NCI-H1930 (cell line): Measurements from ENCODE around the gene EHD1.
"Not testable (repeated sequence)": the region's sequence is repeated elsewhere in the genome, so short reads cannot be mapped to it uniquely, and the experiment has no call there.

Source experiments
- DNase-seq, 2 experiments: peaks; one replicate each; lab custom pipeline; 2025; lab: John Stamatoyannopoulos, UW

The EHD1 gene

DNA sequence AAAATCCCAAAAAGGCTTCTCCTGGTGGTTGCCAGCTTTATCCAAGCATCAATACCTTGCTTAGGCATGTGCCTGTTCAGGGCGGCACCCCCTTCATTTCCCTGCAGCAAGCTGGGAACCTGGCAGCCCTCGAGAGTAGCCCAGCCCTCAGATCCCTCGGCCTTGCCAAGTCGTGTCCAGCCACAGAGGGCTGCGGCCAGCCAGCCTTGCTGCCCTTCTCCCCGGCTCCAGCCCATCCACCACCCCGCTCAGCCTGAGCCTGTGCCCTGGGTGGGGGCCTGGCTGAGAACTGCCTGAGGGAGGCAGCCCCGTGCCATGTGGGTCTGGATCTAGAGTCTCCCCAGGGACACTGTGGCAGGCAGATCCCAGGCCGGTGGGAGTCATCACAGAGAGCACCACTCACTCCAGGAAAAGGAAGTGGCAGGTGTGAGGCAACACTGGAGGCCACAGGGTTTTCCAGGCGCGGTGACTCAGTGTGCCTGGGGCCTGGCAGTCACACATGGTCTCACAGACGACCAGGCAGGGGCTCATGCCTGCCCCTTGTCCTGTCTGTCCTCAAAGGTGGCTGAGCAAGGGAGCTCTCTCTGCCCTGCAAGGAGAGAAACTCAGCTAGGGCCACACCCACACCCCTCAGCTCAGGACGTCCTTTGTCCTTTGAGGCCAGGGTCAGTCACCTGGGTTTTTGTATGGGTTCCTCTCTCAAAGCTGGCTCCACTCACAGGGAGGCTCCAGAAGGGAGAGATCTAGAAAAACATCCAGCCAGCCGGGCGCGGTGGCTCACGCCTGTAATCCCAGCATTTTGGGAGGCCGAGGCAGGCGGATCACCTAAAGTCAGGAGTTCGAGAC is 21.8 kb downstream of the EHD1 start:
- no peak for DNase-seq

DNA sequence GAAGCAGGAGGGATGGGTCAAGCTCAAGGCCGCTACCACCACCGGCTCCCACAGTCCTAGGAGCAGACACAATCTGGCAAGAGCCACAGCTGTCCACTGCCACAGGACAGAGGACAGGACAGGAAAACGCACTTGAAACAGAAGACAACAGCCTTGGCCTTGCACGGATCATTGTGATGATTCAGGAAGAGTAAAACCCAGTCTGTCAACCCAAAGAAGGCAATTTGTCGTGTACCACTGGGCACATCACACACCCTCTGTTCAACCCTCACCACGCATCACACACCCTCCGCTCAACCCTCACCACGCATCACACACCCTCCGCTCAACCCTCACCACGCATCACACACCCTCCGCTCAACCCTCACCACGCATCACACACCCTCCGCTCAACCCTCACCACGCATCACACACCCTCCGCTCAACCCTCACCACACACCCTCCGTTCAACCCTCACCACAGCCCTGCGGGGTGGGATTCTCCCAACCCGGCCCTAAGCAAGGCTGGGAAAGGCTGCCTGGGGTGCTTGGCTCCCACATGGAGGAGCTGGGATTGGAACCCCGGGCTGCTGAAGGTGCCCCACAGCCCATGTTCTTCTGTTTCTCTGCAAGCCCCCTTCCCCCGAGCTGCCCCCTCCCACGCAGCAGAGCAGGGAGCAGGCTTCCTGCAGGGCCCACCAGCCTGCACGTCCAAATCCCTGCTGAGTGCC is 22.7 kb downstream of the EHD1 start:
- no peak for DNase-seq

DNA sequence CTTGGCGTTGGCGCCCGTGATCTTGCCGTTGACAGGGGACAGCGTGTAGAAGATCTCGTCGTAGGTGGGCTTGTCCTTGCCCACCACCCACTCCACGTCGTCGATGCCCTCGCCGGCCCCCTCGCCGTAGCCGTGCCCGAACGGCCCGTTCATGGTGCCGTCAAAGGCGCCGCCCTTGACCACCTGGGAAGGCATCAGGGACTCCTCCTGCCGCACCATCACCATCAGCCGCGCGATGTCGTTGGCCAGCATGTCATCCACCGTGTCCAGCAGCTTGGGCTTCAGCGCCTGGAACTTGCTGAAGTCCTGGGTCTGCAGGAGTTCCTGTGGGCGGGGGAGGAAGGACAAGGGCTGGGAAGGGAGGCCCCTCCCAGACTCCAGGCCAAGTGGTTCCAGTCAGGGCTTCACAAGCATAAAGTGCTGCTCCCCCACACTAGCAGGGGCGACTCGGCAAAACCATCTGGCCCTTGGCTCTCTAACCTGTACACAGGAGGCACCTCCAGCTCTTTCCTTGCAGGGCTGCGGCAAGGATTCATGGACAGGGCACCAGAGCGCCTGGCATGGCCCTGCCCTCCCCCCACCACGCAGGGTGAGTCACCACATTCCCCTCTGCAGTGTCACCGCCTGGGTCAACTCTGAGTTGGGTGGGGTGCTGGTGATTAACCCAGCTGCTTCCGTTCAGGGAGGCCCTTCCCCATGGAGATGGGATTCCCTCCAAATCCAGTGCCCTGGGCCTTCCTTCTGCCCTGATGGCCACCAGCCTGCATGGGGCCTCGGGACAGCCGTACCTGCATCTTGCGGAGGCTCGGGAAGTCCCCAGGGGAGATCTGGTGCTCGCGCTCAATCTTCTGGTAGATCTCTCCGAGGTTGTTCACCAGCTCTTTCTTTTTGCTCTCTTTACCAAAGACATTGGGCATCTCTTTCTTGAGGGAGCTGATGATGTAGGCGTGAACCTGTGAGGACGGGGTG is 23.6 kb downstream of the EHD1 start:
- no peak for DNase-seq

DNA sequence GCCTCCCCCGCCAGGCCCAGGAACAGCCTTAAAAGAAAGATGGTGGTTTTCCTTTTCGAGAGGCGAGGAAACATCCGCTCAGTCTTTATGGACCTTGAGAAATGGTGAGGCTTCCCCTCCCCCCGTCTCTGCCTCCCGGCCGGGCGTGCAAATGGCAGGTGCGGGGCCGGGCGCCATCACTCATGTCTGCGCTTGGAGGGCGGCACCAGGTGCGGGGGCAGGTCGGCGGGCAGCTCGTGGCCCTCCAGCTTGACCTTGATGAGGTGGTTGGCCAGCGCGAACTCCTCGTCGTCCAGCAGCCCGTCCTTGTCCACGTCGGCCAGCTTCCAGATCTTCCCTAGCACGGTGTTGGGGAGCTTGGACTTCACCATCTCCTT is 24.3 kb downstream of the EHD1 start:
- no peak for DNase-seq

DNA sequence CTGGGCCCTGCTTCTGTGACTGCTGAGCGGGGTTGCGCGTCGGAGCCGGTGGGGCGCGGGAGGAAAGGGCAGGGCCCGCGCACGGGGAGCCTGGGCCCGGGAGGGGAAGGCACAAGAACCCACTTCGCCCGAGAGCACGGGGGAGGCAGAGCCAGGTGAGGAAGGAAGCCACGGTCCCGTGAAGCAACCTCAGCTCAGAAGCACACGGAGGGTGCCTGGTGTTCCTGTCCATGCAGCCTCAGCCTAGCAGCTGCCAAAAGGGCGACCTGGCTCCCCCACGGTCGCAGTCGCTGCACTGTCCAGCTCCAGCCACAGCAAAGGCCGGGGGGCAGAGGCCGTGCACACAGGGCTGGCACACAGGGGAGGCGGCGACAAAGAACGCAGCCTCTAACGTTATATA is 24.7 kb downstream of the EHD1 start:
- no peak for DNase-seq

DNA sequence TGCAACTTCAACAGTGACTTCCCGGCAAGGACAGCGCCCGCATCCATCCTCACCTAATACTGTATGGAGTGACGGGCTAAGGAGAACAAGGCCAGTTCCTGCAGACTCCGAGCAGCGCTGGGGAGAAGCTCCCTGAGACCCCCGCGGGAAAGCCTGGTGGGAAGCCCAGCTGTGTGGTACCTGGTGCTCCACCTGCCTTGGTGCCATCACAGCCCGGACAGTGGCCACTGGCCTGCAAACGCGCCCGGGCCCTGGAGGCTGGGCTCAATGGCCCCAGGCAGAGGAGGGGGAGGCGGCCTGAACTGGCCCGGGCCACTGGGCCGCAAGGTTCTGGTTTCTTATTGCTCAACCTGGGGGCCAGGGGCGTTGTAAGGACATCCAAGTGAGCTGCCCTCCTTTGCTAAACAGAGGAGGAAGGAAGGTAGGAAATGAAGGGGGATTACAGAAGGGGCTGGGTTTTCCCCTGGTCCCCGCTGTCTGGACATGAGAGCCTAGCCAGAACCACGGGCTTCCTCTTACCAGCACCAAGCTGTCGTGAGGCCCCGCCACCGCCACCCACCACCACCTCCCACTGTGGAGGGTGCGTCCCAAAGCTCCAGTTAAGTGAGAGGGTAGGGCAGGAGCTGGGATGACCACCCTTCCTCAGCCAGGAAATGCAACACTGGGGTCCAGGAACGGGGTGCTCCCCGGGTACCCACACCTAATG is 25.5 kb downstream of the EHD1 start:
- DNase-seq, result no peak

DNA sequence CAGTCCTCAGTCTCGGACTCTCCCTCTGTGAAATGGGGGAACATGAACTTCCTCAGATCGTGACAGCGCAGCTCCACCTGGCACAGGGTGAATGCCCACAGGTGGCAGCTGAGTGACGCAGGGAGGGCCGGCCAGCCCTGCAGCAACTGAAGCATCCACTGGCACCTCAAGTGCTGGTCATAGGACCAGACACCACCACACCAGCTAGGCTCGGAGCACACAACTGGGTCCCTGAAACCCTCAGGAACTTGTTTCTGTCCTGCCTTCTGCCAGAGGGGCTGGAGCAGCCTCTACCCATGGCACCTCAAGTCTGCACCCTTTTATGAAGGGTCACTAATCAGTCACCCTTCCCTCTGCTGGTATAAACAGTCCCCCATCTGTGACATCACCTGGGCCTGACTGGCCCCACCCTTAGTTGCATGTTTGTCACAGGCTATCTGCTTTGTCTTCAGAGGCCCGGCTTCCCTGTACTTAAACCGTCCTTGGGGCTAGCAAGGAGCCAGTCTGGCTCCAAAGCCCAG is 26.5 kb downstream of the EHD1 start:
- no peak for DNase-seq

DNA sequence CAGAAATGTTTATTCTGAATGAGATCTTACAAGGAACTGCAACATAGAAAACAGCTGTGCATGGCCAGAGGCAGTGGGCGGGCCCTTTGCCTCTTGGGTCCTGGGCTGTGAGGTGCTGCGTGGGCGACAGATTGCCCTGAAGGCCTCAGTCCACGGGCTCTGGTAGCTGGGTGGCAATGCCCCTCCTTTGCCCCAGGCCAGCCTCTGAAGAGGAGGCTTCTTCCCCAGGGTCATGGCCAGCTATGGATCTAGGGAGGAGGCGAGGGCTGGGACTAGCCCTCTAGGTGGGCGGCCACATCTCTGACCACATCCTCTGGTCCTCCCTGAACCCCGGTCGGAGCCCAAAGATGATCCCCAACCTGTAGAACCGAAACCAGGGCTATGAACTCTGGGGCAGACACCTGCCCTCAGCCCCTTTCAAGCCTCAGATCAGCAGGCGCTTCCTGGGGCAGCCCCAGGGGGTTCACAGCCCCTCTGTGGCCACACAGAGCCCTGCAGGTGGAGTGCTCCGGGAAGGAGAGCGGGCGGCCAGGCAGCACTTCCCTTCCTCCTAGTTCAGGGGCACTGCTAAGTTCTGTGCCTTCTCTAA is 27.3 kb downstream of the EHD1 start:
- DNase-seq, result no peak

DNA sequence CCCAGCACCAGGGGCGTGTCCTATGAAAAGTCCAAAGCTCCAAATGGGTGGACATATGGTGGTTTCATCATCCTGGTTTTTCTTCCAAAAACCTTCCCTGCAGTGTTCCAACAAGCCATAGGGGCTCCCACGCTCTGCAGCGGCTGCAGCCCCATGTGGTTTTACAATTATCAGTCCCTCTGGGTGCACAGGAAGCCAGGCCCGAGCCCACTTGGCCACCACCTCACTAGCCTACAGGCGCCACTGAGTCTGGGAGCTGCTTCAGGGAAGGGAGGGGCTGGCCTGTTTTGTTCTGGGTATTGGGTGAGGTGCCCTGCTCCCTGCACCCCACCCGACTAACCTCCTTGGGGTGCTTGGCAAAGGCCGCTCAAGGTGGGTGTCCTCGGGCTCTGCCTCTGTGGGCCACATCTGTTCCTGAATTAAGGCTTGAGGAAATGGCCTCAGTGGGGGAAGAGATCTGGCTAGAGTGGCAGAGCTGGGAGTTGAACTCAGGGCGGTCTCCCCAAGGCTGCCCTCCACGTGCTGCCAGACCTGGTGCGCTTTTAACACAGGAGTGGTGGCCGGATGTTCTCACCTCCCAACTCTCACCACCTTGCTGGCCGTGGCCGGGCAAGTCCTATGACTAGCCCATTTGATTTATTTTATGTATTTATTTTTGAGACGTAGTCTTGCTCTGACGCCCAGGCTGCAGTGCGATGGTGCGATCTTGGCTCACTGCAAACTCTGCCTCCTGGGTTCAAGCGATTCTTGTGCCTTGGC is 28.6 kb downstream of the EHD1 start:
- DNase-seq, result no peak

DNA sequence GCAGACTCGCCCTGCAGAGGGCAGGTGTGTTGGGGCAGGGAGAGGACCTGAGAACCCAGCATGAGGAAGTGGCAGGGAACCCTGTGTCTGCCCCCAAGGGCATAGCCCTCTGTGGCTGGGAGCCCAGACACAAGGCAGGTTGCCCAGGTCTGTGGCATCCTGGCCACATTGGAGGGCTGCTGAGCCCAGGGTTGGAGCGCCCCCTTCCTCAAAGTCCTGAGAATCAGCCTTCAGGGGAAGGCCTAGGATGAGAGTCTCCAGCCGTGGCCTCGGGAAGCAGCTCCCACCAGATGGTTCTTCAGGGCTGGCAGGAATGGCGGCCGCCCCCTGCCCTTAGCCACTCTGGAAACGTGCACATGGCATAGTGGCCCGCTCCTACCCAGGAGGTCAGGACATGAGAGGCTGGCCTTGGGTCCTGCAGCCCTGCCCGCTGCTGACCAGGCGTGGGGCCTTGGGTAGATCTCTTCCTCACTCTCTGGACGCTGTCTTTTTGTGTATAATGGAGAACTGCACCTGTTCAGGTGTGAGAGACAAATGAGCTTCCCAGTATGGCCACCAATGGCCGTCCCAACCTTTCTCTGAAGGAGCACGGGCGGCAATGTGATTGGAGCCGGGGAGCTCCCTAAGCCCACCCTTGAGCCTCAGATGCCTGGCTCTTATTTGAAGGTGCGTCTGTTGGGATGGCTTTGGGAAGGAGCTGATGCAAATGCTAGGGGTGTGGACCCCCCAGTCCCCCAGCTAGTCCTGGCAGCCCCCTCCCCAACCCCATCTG is 29.4 kb downstream of the EHD1 start:
- DNase-seq, result no peak

DNA sequence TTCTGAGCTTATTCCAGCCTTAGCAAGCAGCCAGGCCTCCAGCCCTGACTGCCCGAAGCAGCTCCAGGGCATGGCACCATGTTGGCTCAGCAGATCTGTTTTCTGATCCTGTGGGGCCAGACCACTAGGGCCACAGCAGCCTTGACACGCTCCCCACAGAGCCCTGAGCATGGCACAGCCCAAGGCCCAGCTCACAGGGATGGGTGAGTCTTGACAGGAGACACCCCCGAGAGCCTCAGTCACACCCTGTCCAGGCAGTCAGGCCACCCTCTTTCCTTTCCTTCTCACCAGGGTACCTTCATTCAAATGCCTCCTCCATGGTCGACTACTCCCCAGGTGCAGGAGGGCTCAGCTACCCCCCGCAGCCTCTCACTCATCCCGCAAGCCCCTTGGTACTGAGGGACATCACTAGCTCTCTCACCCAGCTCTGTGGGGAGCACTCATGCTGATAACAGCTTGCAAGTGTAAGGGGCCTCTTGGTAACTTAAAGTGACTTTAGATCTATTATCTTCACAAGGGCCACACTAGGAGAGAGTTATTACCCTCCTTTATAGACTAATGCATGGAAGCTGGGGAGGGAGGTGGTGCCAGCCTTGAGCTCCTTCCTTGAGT is 30.1 kb downstream of the EHD1 start:
- no peak for DNase-seq

DNA sequence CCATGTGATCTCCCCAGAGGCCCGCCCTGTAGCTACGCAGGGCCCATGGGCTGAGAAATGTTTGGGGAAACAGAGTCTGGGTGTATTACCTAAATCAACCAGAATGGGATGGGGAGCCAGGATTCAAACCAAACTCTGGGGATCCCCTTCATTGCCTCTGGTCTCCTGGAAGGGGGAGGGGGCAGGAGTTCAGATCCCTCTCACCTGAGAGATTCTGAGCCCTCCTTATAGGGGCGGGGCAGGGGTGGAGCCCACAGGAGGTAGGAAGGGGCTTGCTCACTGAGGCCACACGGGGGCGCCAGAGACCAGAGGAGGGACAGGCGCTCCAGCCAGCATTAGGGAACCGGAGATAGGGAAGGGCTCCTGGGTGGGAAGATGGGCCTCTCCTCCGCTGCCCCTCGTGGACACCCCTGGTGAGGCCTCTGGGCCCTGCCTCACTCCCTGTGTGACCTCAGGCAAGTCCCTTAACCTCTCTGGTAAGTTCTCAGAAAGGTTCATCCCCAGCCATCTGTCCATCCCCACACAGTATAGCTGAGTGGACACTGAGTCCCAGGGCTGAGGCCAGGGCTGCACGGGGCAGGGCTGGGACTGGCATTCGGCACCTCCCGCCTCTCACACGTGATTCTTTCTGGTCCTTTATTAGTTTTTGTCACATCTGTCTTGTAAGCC is 31.3 kb downstream of the EHD1 start:
- peak; percentile 82 to 85 for DNase-seq

DNA sequence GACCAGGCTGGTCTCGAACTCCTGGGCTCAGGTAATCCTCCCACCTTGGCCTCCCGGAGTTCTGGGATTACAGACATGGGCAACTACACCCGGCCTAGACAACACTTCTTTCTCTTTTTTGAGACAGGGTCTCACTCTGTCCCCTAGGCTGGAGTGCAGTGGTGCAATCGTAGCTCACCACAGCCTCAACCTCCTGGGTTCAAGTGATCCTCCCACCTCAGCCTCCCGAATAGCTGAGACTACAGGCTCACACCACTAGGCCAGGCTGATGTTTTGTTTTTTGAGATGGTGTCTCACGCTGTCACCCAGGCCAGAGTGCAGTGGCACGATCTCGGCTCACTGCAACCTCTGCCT is 32.7 kb downstream of the EHD1 start:
- DNase-seq, result not testable (repeated sequence)

DNA sequence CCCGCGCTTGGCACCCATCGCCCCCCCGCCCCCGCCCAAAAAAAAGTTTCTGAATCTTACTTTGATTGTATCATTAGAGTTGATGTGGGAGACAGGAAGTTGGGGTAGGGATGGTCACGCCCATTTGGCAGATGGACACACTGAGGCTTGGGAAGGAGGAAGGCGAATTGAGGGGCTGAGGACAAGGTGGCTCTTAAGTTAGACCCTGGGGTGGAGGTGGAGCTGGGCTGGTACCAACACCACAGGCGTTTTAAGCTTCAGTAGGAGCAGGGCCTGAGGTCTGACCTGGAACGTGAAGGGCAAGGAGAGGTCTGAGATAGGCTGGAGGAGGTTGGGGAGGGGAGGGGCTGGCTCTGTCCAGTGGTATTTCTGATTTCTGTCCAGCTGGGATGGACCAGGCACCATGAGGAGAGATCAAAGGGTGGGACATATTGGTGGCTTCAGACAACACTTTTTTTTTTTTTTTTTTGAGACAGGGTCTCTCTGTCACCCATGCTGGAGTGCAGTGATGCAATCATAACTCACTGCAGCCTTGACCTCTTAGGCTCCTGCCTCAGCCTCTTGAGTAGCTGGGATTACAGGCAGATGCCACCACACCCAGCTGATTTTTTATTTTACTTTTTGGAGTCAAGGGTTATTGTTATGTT is 33.2 kb downstream of the EHD1 start:
- DNase-seq, result no peak

DNA sequence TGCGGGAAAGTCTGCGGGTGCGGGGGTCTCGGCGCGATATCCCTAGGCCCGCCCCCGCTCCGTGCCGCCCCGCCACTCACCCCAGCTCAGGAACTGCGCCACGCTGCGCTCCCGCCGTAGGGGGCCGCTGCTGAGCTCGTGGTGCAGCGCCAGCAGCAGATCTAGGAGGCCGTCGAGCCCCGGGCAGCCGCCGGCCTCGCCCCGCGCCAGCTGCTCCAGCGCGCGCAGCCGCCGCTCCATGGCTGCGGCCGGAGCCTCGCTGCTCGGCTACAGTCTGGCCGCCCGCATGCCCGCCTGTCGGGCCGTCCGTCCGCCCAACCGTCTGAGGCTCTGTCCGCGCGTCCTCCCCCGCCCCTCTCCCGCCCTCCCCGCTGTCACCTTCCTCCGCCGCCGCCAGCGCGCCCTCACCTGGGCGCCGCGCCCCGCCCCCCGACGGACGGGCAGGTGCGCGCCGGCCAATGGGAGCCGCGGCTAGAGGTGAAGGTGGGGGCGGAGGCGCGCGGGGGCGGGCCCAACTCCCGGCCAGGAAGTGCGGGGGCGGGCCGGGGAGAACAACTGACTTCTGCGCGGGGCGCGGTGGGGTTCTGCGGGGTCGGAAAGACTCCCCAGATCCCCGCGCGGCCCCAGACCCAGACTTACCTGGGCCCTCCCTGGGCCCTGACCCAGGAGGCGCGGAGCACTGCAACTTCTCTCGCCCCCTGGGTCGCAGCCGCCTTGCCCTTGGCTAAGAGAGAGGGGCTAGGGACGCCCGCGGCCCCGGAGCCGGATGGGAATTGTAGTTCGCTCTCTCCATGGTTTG is 33.9 kb downstream of the EHD1 start, which contains the start of gene CDC42BPG:
CDC42BPG (minus strand) TSS at position 324 of the 799 bp plus-strand sequence; CDS start at position 240, 84 bp downstream.
- peak; percentile 69 to 75 for DNase-seq

DNA sequence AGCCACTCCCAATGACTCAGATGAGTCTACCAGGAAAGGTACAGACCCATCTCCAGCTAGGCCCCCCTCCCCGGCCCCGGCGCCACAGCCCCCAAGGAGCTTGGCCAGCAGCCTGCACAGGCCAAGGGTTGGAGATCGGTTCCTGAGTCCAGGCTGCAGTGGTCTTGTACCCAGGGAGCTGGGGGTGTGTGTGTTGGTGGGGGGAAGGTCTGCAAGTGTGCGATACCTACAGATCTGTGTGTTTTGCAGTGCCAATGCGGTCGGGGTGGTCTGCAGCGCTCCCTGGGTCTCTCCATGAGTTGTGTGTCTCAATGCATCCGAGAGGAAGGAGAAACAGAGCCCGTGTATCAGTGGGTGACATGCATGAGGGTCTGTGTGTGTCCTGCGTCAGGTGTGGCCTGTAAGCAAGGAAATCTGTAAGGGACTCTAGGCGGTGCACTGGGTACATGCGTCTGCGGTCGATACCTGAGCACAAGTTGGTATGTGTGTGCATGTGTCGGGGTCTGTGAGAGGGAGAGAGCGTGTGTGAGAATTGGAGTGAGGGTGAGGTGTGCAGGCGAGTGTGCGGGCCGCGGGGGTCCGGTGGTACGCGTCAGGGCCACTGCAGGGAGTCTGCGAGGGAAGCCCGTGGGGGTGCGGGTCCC is 34.6 kb downstream of the EHD1 start:
- no peak for DNase-seq
